PC-3 (cell line): Measurements from ENCODE around the gene SCART1. TPM values are rescaled to one million over a fixed set of nuclear protein-coding genes. Genes with fewer than 3 reads are reported as not detected.

Experiments
- ATAC-seq: fragments of 200-7000 bp; cut with Tn5 transposase; 2 replicates; pipeline ENCODE4 v1.9.1; 2020; ENCODE audit warnings: mild to moderate bottlenecking, moderate library complexity
- BruUV-seq: library from RNA; stranded (reverse); fragments of 400-500 nt; replicated peaks from 2 replicates; lab custom pipeline; 2021; lab: Mats Ljungman, UMichigan
- CTCF ChIA-PET: fragments of 300-600 bp; sonication (Branson Sonifier 250); formaldehyde crosslinking; loops from one replicate; lab custom pipeline; 2022; ENCODE audit warnings: antibody characterized with exemption; lab: Charles Lee
- POLR2A ChIA-PET: fragments of 300-600 bp; sonication (Branson Sonifier 250); formaldehyde crosslinking; loops from one replicate; lab custom pipeline; 2022; ENCODE audit warnings: antibody characterized with exemption; ENCODE audit not compliant: unreplicated experiment; lab: Charles Lee
- DNase-seq: peaks from one replicate; pipeline ENCODE4 v3.0.0-alpha.2; 2015
- H2AFZ ChIP-seq: fragments of 300-600 bp; sonication (generic); 2 replicates; pipeline ENCODE4 v1.6.0; 2016; ENCODE audit warnings: antibody characterized with exemption, low read length
- H3F3A ChIP-seq: fragments of 300-600 bp; sonication (generic); one replicate; pipeline ENCODE4 v1.6.0; 2017; ENCODE audit warnings: antibody characterized with exemption, low read length, control low read depth, mild to moderate bottlenecking; ENCODE audit not compliant: unreplicated experiment
- H3K27ac ChIP-seq: fragments of 300-600 bp; sonication (generic); 2 replicates; pipeline ENCODE4 v1.5.1; 2016; ENCODE audit warnings: mild to moderate bottlenecking, low read length
- H3K27me3 ChIP-seq: fragments of 300-600 bp; sonication (generic); 2 replicates; pipeline ENCODE4 v1.6.1; 2016; ENCODE audit warnings: low read length, mixed read lengths
- H3K36me3 ChIP-seq: fragments of 300-600 bp; sonication (generic); 2 replicates; pipeline ENCODE4 v1.6.1; 2016; ENCODE audit warnings: low read depth, mixed run types, low read length, mixed read lengths
- H3K4me1 ChIP-seq: fragments of 300-600 bp; sonication (generic); 2 replicates; pipeline ENCODE4 v1.5.1; 2016; ENCODE audit warnings: low read length; ENCODE audit not compliant: insufficient read depth
- H3K4me2 ChIP-seq: fragments of 300-600 bp; sonication (generic); 2 replicates; pipeline ENCODE4 v1.6.0; 2016; ENCODE audit warnings: low read length
- H3K4me3 ChIP-seq: fragments of 300-600 bp; sonication (generic); 2 replicates; pipeline ENCODE4 v1.5.1; 2016; ENCODE audit warnings: mild to moderate bottlenecking, low read length, mixed read lengths
- H3K79me2 ChIP-seq: fragments of 300-600 bp; sonication (generic); 2 replicates; pipeline ENCODE4 v1.6.1; 2017; ENCODE audit warnings: low read length, mixed read lengths
- H3K9ac ChIP-seq: fragments of 300-600 bp; sonication (generic); 2 replicates; pipeline ENCODE4 v1.6.0; 2016; ENCODE audit warnings: mild to moderate bottlenecking, low read length
- H3K9me2 ChIP-seq: fragments of 300-600 bp; sonication (generic); replicated peaks from 2 replicates; pipeline ENCODE4 v1.6.1; 2016; ENCODE audit warnings: mixed run types, low read length, mixed read lengths
- H3K9me3 ChIP-seq: fragments of 300-600 bp; sonication (generic); 2 replicates; pipeline ENCODE4 v1.6.1; 2016; ENCODE audit warnings: low read length, mixed read lengths
- H4K20me1 ChIP-seq: fragments of 300-600 bp; sonication (generic); 2 replicates; pipeline ENCODE4 v1.6.1; 2016; ENCODE audit warnings: low read length, mixed read lengths
- CTCF ChIP-seq: fragments of 300-600 bp; sonication (generic); conservative IDR thresholded peaks from 2 replicates; pipeline ENCODE4 v1.5.1; 2017; ENCODE audit warnings: antibody characterized with exemption, low read depth, mild to moderate bottlenecking, low read length
- EZH2 ChIP-seq: fragments of 300-600 bp; sonication (generic); IDR thresholded peaks from one replicate; pipeline ENCODE4 v1.6.1; 2017; ENCODE audit warnings: antibody characterized with exemption, mild to moderate bottlenecking, low read length; ENCODE audit not compliant: unreplicated experiment
- EZH2phosphoT487 ChIP-seq: fragments of 300-600 bp; sonication (generic); IDR thresholded peaks from 2 replicates; pipeline ENCODE4 v1.6.1; 2018; ENCODE audit warnings: mild to moderate bottlenecking, antibody characterized with exemption, low read length, borderline replicate concordance
- intact Hi-C: fragments of 100-400 bp; cut with micrococcal nuclease; formaldehyde crosslinking; loops from 2 replicates; pipeline ENCODE4 v1.9.0; 2023
- total RNA-seq: library from RNA; depleted of rRNA; stranded (reverse); fragments of >200 nt; gene quantifications from 2 replicates; pipeline ENCODE4 v1.2.3, GENCODE V29; 2014

SCART1 gene
- total RNA-seq, 1 experiment from 2014 or later, result 2.4 TPM

GRCh38 chr10:133465191-133465949 is 11.6 kb downstream of the SCART1 start:
- Histone ChIP-seq H2AFZ (no peak overlapping the region), H3K79me2 (no peaks in the 10 kb centered on the region), H3K27me3 (no peaks in the 10 kb centered on the region), H4K20me1 (no peaks in the 10 kb centered on the region), H3K9ac (no peak overlapping the region), H3K36me3 (no peaks in the 10 kb centered on the region), H3K9me2 (no peaks in the 10 kb centered on the region), H3F3A (no peaks in the 10 kb centered on the region), H3K4me1 (no peaks in the 10 kb centered on the region), H3K4me2 (no peak overlapping the region), H3K9me3 (no peaks in the 10 kb centered on the region), H3K4me3 (no peak overlapping the region), H3K27ac (no peak overlapping the region)
- intact Hi-C loops, result no loop called here
- TF ChIP-seq EZH2 (no peak), CTCF (no peak), EZH2phosphoT487 (no peak)
- ATAC-seq (no peak), DNase-seq (no peak)
- POLR2A ChIA-PET, result no interaction called here
- CTCF ChIA-PET, result no interaction called here
- BruUV-seq, result no TSS peak

GRCh38 chr10:133465950-133466474 is 12.3 kb downstream of the SCART1 start:
- no peak for DNase-seq
- POLR2A ChIA-PET, result no interaction called here

More at GRCh38 chr10:133465950-133466474, 12.3 kb downstream of the SCART1 start:
- CTCF ChIA-PET, result no interaction called here
- no peak for ATAC-seq
- no peaks in the 10 kb centered on the region for H3F3A ChIP-seq
- no peaks in the 10 kb centered on the region for H3K9me2 ChIP-seq
- H3K9ac ChIP-seq, result no peak overlapping the region
- no peaks in the 10 kb centered on the region for H3K36me3 ChIP-seq
- TF ChIP-seq EZH2, result no peak
- no peak for TF ChIP-seq CTCF
- TF ChIP-seq EZH2phosphoT487, result no peak
- H3K4me2 ChIP-seq, result no peak overlapping the region
- no peaks in the 10 kb centered on the region for H3K4me1 ChIP-seq
- H3K27me3 ChIP-seq, result no peaks in the 10 kb centered on the region
- intact Hi-C loops, result no loop called here
- H3K9me3 ChIP-seq, result no peaks in the 10 kb centered on the region
- no peak overlapping the region for H2AFZ ChIP-seq
- H3K4me3 ChIP-seq, result no peak overlapping the region
- H3K27ac ChIP-seq, result no peak overlapping the region
- no TSS peak for BruUV-seq
- H4K20me1 ChIP-seq, result no peaks in the 10 kb centered on the region
- H3K79me2 ChIP-seq, result no peaks in the 10 kb centered on the region
